Stimulated activated CD8-positive, alpha-beta memory T cell treated with anti-CD3 and anti-CD28 coated beads, Interleukin-15, amount 100 ng/mL, for 24 hours (primary cell): ENCODE results near the gene INTS14.

Source experiments
- DNase-seq: peaks from one replicate; pipeline ENCODE4 v3.0.0-alpha.2; 2020; ENCODE audit warnings: low read depth

Gene INTS14

GRCh38 chr15:65530318-65531111 is 80.4 kb downstream of the INTS14 start, which contains the start of gene HACD3:
Gene HACD3 (plus strand): TSS chr15:65530463. CDS start chr15:65530632, 169 bp downstream.
- DNase-seq, result peak; percentile 87

- DNase-seq, result no peak
These were observed 81.1 kb downstream of the INTS14 start for GRCh38 chr15:65529762-65530317.
